HG03565 (cell line): ENCODE data around the gene RUFY4.

Experiments used
- ATAC-seq: cut with Tn5 transposase; IDR thresholded peaks from one replicate; pipeline ENCODE4 v1.9.1; 2021; ENCODE audit warnings: mild to moderate bottlenecking, moderate library complexity; ENCODE audit not compliant: unreplicated experiment

The RUFY4 gene

GRCh38 chr2:218068721-218069334, at the start of gene RUFY4:
RUFY4 (plus strand) TSS chr2:218069253; CDS start chr2:218070606, 1,353 bp downstream.
- peak; percentile 87 for ATAC-seq

GRCh38 chr2:218019411-218020060, 49.5 kb upstream of the RUFY4 start:
- ATAC-seq: no peak

- ATAC-seq: no peak
These were observed 48.8 kb upstream of the RUFY4 start for GRCh38 chr2:218020281-218020680.

GRCh38 chr2:218020966-218021535, 48.0 kb upstream of the RUFY4 start:
- ATAC-seq: no peak

GRCh38 chr2:218021536-218022071, 47.4 kb upstream of the RUFY4 start:
- ATAC-seq: no peak

GRCh38 chr2:218022131-218022850, 46.8 kb upstream of the RUFY4 start:
- no peak for ATAC-seq

GRCh38 chr2:218022851-218023530, 46.1 kb upstream of the RUFY4 start:
- no peak for ATAC-seq

GRCh38 chr2:218023636-218024035, 45.4 kb upstream of the RUFY4 start:
- ATAC-seq: no peak

GRCh38 chr2:218024336-218024735, 44.7 kb upstream of the RUFY4 start:
- no peak for ATAC-seq

- ATAC-seq: no peak
These were observed 44.2 kb upstream of the RUFY4 start for GRCh38 chr2:218024871-218025270.

GRCh38 chr2:218026244-218026643, 42.8 kb upstream of the RUFY4 start:
- no peak for ATAC-seq

- ATAC-seq: no peak
These were observed 42.2 kb upstream of the RUFY4 start for GRCh38 chr2:218026676-218027425.

GRCh38 chr2:218027426-218028188, 41.4 kb upstream of the RUFY4 start:
- no peak for ATAC-seq

GRCh38 chr2:218028189-218028495, 40.9 kb upstream of the RUFY4 start:
- no peak for ATAC-seq

- no peak for ATAC-seq
These were observed 40.3 kb upstream of the RUFY4 start for GRCh38 chr2:218028562-218029348.

- no peak for ATAC-seq
These were observed 39.4 kb upstream of the RUFY4 start for GRCh38 chr2:218029366-218030360.

GRCh38 chr2:218030409-218031195, 38.5 kb upstream of the RUFY4 start:
- no peak for ATAC-seq
